ENCODE data around the gene CEBPB.

Gene CEBPB

DNA sequence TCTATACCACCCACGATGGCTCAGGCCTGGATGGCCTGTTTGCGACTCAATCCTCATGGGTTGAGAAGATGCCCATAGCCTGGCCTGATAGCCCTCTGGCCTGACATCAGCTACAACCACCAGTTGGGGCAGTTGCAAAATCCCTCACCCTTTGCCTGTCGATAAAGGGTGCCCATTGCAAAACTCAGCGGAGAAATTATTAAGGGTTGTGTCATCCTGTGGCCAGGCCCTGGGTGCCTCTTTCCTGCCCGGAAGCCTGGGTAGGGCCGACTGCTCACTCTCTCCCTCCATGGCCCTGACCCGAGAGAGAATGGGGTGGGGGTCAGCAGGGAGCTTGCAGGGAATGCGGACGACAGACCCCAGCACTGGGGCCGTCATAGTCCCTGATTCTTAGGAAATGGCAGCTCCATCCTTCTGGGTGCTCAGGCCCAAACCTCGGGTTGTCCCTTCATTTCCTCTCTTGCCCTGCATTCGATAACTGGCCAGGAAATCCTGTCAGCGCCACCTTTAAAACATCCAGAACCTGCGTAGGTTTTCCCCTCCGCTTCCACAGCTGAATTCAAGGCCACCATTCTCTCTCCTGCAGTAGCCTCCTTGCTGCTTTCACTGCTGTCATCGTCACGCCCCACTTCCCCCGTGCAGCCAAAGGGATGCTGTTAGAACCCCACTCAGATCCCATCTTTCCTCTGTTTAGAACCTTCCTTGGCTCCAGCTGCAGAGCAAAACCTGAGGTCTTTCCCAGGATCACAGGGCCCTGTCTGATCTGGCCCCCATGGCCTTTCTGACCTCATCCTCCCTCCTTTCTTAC is 31.1 kb downstream of the CEBPB start:
- TF ChIP-seq, protein P1, sequence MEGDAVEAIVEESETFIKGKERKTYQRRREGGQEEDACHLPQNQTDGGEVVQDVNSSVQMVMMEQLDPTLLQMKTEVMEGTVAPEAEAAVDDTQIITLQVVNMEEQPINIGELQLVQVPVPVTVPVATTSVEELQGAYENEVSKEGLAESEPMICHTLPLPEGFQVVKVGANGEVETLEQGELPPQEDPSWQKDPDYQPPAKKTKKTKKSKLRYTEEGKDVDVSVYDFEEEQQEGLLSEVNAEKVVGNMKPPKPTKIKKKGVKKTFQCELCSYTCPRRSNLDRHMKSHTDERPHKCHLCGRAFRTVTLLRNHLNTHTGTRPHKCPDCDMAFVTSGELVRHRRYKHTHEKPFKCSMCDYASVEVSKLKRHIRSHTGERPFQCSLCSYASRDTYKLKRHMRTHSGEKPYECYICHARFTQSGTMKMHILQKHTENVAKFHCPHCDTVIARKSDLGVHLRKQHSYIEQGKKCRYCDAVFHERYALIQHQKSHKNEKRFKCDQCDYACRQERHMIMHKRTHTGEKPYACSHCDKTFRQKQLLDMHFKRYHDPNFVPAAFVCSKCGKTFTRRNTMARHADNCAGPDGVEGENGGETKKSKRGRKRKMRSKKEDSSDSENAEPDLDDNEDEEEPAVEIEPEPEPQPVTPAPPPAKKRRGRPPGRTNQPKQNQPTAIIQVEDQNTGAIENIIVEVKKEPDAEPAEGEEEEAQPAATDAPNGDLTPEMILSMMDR (IDR thresholded peaks at IDR 0.05; ENCODE audit: extremely low read depth, missing control alignments) = no peak

DNA sequence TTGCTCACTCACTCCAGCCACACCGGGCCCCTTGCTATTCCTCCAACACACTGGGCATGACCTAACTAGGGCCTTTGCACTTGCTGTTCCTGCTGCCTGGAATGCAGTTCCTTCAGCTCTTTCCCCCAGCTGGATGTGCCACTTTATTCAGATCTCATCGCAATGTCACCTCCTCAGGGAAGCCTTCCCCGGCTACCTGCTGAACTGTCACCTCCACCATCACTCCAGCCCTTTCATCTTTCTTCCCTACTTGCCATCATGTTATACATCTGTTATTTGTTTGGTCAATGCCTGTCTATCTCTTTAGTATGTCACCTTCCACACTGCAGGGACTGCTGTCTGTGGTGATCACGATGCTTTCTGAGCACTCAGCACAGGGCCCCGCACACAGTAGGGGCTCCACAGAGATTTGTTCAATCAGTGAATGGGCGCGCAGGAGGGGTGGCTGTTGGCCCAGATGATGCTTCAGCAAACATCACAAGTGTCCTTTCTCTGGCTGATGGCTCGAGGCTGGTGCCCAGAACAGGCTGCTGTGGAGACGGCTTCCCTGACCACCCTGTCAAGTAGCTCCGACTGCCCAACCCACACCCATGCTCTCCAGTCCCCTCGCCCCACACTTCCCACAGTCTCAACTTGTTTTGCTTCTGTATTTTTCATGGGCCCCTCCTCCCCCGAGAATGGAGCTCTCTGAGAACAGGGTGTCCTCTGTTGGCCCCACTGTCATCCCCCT is 31.8 kb downstream of the CEBPB start:
- TF ChIP-seq, protein P1 (IDR thresholded peaks at IDR 0.05; ENCODE audit: extremely low read depth, missing control alignments) = no peak
- DNase-seq (ENCODE audit: low spot score) = no peak

More for the DNA sequence above, 31.1 kb downstream of the CEBPB start:
- no peak for DNase-seq (ENCODE audit: low spot score)

DNA sequence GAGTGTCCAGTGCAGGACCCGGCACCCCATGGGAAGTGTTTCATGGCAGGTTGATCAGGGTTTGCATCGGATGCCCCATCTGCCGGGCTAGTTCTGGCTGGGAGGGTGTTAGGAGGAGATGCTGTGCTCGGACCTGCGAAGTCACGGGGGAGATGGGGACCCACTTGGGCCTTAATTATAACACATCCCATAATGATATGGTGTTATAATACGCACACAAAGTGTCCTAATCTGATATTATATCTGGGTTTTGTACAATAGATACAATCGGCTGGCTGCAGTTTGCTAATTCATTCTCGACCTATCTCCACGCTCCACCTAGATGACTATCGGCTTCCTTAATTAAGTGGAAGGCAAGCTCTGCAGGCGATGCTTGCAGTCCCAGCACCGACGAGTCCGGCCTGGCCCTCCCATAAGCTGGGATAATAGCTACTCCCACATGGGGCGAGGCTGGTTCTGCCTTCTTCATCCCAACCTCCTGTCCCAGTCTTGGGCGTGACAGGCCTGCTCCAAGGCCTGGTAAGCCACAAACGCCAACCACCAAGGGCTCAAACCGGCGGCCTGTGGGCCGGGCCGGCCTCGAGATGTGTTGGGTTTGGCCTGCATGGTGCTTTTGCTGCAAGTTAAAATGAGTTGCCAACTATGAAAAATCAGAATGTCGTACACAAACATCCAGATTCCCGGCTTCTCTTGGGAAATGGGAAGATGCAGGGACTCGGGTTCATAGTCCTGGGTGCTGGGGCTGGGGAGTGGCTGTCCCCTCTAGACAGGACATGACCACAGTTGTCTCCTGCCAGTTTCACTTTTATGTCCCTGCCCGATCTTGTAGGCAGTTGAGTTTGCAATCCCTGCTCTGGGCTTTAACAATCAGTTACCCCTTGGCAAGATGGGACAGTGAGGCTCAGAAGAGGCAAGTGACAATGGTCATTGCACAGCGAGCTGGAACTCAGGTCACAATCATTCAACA is 32.7 kb downstream of the CEBPB start:
- DNase-seq (ENCODE audit: low spot score) = no peak
- TF ChIP-seq, protein P1 (IDR thresholded peaks at IDR 0.05; ENCODE audit: extremely low read depth, missing control alignments) = no peak

DNA sequence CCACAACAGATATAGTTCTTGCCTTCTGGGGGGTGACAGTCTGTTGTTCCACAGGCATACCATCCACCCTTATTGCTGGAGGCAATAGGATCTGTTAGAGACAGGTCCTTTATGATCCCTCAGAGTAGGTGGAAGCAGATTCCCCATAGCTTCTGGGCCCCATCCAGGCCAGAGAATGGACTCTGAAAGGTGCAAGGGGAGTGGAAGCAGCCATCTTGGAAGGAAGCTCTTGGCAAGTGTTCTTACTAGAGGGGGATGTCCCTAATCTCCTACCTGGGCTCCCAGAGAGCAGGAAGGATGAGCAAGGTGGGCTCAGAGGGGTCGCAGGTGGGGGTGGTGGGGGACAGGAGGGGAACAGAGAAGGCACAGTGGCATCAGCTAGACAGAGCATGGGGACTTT is 33.4 kb downstream of the CEBPB start:
- TF ChIP-seq, protein P1 (IDR thresholded peaks at IDR 0.05; ENCODE audit: extremely low read depth, missing control alignments) = no peak
- no peak for DNase-seq (ENCODE audit: low spot score)

DNA sequence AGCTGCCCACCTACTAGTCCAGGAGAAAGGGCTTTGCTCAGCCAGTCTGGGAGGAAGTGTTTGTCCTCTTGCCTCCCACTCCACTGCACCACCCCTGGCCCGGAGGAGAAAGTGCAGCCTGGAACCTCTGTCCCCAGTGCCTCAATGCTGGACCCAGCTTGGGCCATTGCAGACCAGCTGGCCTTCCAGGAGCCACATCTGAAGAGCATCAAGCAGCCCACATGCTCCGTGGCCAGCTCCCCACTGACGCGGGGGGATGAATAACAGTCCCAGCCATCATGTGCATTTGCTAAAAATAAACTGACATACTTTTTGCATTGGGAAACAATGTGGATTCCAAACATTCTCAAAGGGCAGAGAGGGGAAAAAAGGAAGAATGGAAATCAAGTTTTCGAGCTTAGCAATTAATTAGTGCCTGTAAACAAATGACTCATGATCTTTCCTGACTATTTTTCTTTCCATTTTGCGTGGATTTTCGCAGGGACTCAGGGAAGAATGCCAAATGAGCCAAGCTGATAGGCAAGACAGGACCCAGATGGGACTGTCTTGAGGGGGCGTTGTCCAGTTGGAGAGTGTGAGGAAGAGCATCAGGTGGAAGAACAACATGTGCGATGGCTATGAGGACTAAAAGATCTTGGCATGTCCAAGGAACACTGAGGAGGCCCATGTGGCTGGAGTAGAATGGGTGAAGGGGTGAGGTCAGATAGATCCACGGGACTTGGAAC is 34.1 kb downstream of the CEBPB start:
- no peak for DNase-seq (ENCODE audit: low spot score)
- TF ChIP-seq, protein P1 (IDR thresholded peaks at IDR 0.05; ENCODE audit: extremely low read depth, missing control alignments) = no peak

DNA sequence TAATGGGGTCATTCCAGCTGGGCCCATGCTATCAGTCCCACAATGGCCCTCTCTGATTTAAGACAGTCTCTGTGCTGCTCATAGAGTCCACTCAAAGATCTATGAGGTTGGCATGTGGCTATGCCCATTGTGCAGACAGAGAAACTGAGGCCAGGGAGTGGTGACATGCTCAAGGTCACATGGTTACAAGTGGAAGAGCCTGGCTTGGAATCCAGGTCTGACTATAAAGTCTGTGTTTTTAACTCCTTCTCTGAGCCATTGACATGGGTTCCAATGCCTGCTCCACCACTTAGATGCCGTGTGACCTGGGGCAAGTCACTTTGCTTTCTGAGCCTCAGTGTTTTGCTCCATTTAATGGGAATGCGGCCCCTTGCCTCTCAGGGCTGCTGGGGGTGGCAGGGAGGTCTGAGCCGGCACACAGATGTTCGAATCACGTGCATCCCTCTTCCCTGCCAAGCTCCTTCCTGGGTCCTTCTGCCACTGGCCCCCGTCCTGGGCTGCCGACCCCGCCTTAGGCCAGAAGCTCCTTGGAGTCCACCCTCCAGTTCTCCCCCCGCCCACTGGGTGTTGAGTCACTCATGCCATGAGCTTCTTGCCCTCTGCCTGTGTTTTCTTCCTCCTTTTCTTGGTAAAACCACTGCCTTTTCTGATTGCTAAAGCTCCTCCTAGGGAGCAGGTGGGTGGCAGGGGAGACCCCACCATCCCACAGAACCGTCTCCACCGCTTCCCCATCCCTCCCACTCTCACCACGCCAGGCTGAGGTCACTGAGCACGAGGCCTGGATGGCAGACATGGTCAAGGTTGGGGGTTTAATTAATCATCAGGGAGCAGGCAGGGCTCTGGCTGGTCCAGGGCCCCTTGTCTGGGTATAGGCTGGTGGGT is 35.7 kb downstream of the CEBPB start:
- TF ChIP-seq, protein P1 (IDR thresholded peaks at IDR 0.05; ENCODE audit: extremely low read depth, missing control alignments) = no peak
- no peak for DNase-seq (ENCODE audit: low spot score)
